Measurements from ENCODE around the gene TRIM51. TPM values are rescaled to one million over a fixed set of nuclear protein-coding genes. Genes with fewer than 3 reads are reported as not detected.
"Not testable (repeated sequence)": the region's sequence is repeated elsewhere in the genome, so short reads cannot be mapped to it uniquely, and the experiment has no call there.

The TRIM51 gene, protein sequence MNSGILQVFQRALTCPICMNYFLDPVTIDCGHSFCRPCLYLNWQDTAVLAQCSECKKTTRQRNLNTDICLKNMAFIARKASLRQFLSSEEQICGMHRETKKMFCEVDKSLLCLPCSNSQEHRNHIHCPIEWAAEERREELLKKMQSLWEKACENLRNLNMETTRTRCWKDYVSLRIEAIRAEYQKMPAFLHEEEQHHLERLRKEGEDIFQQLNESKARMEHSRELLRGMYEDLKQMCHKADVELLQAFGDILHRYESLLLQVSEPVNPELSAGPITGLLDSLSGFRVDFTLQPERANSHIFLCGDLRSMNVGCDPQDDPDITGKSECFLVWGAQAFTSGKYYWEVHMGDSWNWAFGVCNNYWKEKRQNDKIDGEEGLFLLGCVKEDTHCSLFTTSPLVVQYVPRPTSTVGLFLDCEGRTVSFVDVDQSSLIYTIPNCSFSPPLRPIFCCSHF
- not detected for total RNA-seq

GRCh38 chr11:55882997-55883396 is at the start of gene TRIM51:
TRIM51 (plus strand) TSS chr11:55883297; CDS start chr11:55885429, 2,132 bp downstream.
- TF ChIP-seq, protein P1, sequence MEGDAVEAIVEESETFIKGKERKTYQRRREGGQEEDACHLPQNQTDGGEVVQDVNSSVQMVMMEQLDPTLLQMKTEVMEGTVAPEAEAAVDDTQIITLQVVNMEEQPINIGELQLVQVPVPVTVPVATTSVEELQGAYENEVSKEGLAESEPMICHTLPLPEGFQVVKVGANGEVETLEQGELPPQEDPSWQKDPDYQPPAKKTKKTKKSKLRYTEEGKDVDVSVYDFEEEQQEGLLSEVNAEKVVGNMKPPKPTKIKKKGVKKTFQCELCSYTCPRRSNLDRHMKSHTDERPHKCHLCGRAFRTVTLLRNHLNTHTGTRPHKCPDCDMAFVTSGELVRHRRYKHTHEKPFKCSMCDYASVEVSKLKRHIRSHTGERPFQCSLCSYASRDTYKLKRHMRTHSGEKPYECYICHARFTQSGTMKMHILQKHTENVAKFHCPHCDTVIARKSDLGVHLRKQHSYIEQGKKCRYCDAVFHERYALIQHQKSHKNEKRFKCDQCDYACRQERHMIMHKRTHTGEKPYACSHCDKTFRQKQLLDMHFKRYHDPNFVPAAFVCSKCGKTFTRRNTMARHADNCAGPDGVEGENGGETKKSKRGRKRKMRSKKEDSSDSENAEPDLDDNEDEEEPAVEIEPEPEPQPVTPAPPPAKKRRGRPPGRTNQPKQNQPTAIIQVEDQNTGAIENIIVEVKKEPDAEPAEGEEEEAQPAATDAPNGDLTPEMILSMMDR (IDR thresholded peaks at IDR 0.05; ENCODE audit: low read depth): not testable (repeated sequence)

DNA sequence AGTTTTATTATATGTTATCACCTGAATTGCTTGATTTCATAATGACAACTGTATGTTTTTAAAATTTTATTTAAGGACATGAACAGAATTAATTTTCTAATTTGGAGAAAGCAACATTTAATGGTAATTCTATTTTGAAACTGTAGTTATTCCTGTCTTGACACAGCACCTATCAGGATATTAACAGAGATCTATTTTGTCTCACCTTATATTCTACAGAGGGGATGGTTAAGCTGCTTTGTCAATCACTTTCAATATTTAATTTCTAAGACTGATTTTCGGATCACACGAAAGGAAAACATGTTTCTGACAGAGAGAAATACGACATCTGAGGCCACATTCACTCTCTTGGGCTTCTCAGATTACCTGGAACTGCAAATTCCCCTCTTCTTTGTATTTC is 44.6 kb upstream of the TRIM51 start, which contains the start of gene OR5D16:
Gene OR5D16 (plus strand): TSS at position 301 of the 400 bp plus-strand sequence. CDS start 0 bp downstream, at position 301.
- TF ChIP-seq, protein P1 (IDR thresholded peaks at IDR 0.05; ENCODE audit: low read depth): no peak

DNA sequence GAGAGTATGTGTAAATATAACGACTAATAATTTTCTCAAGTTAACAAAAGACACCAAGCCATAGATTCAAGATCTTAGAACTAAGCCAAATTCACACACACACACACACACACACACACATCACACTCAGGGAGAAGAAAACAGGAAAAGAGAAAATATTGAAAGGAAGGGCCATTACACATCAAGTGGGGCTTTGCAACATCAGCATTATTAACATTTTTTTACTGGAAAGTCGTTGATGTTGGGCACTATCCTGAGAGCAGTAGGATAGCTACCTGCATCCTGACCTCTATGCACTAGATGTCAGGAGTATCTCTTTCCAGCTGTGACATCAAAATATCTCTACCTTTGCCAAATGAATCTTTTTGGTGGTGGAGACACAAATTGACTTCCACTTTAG is 35.6 kb upstream of the TRIM51 start:
- TF ChIP-seq, protein P1 (IDR thresholded peaks at IDR 0.05; ENCODE audit: low read depth): no peak

- TF ChIP-seq, protein P1 (IDR thresholded peaks at IDR 0.05; ENCODE audit: low read depth): no peak
Observed at GRCh38 chr11:55849037-55849436, 34.1 kb upstream of the TRIM51 start.

- TF ChIP-seq, protein P1 (IDR thresholded peaks at IDR 0.05; ENCODE audit: low read depth): no peak
Observed at GRCh38 chr11:55852141-55852540, 31.0 kb upstream of the TRIM51 start.

DNA sequence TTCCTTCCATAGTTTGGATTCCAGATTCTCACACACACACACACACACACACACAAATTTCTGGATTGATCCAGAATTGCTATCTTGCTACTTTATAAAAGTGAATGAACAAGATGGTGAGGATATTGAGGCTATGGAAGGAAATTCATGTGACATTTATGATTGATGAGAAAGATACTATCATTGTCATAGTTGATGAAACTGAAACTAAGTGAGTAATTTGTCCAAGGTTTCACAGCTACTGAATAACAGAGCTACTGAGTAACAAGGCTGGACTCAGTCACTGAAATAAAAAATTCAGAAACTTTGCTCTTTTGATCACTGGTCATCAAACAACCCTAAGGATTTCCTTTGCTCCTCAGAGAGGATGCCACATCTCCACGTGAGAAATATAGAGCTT is 28.4 kb upstream of the TRIM51 start:
- TF ChIP-seq, protein P1 (IDR thresholded peaks at IDR 0.05; ENCODE audit: low read depth): no peak

DNA sequence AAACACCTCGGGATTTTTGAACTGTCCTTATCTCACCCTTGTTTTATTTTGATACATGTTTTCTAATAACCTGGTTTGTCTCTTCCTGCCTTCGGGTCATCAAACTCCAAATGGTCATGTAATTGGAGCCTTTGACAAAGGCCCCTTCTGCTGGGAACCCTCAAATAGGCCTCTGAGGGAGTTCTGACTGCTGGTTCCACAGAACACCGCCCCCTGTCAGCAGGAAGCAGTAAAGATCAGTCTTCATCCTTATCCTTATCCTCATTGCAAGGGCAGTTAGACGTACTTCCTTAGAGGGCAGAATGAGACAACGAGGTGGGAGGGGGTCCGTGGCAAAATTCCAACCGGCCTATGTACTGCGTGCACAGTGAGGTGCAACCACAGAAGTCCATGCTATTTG is 12.1 kb downstream of the TRIM51 start:
- TF ChIP-seq, protein P1 (IDR thresholded peaks at IDR 0.05; ENCODE audit: low read depth): no peak
